Activated CD8-positive, alpha-beta memory T cell treated with anti-CD3 and anti-CD28 coated beads for 4 hours (primary cell): ENCODE data around the gene PDE4B.
A peak's percentile ranks its signal among the peaks of the same experiment; 100 is the strongest.

Experiments
- DNase-seq, 2 donors: peaks; one replicate each; pipeline ENCODE4 v3.0.0-alpha.2; 2020; ENCODE audit warnings: low read depth in 2 of 2

Gene PDE4B

DNA sequence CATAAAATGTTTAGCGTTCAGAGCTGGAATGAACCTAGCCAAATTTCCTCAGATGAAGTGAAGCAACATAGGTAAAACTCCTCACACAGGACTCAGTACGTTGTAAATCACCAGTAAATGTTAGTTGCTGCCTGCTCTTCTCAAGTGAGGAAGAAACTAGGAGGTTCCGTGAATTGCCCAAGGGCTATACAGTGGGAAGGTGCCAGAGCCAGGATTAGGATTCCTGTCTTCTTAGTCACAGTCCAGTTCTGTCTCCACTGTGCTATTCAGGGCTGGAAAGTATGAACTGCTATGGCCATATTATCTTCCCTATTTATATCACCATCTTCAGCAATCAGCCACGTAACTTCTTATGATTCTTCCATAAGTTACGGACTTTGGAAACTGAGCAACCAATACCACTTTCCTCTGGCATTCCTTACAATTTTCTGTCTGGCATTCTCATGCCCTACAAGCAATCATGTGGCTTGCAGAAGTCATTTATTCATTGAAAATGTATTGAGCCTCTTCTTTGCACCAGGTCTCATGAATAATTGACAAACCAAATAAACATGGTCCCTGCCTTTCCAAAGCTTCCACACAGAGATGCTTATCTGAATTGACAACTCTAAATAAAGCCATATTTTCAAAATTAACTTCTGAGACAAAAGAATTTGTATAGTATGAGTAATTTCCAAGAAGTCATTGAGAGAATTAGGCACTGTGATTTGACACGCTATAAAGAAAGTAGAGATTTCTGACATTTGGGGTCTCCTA lies 469.7 kb downstream of the PDE4B start:
- no peak for DNase-seq

DNA sequence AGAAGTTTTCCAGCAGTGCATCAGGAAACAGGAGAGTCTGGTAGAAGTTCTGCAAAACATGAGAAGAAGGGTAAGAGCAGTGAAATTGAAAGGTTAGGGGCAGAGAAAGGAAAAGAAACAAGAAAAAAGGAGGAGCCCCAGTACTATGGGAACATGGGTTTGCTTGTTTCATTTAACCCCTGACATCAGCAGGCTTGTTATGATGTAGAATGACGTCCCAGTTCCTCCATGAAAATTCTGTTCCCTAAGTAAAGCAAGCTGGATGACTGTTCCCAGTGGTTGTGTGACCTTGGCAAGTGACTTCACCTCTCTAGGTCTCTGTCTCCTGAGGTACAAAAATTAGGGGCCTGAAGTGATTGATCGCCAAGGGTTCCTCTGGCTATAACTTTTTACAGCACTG lies 472.6 kb downstream of the PDE4B start:
- DNase-seq: no peak

DNA sequence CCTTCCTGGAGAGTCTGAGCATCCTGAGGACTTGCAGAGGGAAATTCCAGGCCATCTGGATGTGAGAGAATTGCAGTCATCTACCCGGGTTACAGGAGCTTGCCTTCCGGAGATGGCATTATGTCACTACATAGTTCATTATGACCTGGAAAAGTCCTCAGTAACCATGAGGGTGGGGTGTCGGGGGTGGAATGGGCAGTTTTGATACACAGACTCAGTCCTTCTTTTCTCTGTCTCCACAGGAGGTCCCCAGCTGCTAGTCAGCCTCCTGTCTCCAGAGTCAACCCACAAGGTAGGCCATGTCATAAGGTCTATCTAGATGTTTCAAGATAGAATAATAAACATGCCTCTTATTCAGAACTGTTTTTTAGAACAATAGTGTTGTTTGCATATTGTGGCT lies 473.1 kb downstream of the PDE4B start:
- no peak for DNase-seq

DNA sequence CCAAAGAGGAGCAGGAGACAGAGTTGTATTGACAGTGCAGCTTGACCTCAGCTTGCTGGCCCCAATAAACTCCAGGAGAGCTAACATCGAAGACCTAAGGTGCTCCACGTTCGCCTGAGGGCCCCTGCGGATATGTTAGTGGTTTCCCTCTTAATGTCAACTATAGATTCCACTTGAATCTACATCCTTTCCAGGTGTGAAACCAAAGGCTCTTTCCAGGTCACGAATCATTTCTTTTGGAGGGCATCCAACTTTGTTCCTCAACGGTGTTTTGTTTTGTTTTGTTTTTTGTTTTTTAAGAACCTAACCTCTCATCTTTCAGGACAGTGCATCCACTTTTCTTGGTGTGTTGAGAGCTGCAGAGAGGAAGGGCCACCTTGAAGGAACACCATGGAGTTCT lies 473.7 kb downstream of the PDE4B start:
- DNase-seq: no peak

GRCh38 chr1:66266756-66267155 lies 474.1 kb downstream of the PDE4B start:
- no peak for DNase-seq

DNA sequence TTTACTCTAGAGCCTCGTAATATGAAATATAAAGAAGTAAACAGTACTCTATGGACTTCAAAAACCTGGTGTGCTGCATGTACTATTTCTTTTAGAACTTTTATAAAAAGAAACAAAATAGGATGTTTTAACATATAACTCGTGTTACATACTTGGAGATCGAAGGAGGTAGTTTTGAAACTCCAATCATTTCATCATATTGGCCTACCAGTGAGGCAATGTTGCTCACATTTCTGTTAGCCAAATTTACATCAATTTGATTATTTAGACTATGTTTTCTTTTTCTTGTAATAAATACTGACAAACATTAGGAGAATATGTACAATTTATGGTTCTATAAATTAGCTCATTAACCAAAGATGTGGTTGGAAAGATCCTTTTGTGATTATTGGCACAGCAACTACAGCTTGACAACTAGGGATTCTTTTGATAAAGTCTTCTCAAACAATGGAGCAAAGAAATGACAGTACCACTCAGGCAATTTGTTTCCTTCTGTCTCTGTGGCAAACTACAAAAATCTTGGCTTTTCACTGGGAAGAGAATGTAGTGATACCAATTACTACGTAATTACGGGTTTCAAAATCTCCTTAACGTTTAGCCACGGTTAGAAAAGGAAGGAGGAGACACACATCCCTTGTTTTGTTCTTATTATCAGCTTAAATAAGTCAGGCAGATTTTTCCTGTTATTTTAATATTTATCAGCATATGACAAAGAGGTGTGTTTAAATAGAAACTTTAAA lies 474.7 kb downstream of the PDE4B start:
- no peak for DNase-seq

GRCh38 chr1:66269222-66269621 lies 476.5 kb downstream of the PDE4B start:
- DNase-seq: no peak

GRCh38 chr1:66270119-66270812 lies 477.6 kb downstream of the PDE4B start:
- DNase-seq: no peak

DNA sequence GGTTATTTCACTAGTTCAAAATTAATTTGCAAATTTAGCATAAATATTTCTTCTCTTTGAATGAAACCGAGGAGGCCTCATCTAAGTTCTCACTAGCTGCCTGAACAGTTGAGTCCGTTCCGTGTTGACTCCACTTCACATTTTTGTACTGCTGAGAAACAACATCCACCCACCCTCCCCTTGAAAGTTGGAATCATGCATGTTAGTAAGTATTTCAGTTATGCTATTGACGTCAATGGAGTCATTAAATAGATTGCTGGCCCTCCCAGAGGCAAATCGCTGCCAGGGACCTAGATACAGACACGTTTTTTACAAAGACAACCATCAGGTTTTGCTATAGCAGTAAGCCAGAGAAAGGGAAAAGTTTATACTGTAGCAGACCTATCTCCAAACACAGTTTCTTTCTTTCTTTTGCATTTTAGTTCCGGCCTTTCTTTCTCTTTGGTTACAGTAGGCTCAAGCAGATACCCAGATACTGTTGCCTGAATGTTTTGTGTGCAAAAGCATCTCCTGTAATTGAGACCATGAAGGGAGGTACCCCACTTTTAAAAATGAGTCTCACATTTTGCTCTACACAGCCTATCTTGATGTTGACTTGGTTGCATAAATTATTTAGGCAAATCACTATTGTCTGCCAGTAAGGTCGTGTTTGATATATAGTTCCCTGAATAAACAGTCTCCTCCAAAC lies 478.7 kb downstream of the PDE4B start:
- DNase-seq: no peak

DNA sequence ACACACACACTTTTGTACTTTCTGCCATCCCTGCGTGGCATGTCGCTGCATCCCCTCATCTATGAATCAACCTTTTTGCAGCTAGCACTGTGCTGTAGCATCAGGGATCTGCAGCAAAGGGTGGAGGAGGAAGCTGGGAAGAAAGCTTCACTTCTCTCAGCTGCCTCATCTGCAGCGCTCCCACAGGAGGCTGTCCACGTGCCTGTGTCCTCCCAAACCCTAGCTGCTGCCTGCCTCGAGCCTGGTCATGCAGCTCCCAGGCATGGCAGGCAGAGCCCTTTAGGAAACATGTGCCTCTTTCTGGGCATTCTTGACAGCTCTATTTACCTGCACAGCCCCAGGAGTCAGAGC lies 479.2 kb downstream of the PDE4B start:
- DNase-seq: no peak

GRCh38 chr1:66273656-66274055 lies 481.0 kb downstream of the PDE4B start:
- no peak for DNase-seq

DNA sequence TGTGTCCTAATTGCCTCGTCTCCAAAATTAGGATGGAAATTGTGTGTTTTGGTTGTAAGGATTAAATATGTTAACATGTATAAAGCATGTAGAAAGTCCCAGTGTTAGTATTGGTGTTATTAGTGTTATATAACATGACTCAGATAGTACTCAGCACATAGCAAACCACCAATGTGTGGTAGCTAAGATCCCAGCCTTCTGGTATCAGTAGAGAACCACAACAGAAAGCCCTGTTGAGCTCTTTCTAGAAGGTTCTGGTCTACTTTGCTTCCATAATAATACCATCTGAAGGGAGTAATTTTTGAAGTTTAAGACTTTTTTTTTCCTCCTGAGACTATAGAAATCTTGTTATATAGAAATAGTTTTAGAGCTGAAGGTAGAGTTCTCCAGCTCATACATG lies 481.9 kb downstream of the PDE4B start:
- no peak for DNase-seq

- no peak for DNase-seq
These were observed 482.4 kb downstream of the PDE4B start for GRCh38 chr1:66275083-66275482.

- DNase-seq: no peak
These were observed 482.9 kb downstream of the PDE4B start for GRCh38 chr1:66275601-66276023.

GRCh38 chr1:66276218-66276617 lies 483.5 kb downstream of the PDE4B start:
- DNase-seq: no peak

DNA sequence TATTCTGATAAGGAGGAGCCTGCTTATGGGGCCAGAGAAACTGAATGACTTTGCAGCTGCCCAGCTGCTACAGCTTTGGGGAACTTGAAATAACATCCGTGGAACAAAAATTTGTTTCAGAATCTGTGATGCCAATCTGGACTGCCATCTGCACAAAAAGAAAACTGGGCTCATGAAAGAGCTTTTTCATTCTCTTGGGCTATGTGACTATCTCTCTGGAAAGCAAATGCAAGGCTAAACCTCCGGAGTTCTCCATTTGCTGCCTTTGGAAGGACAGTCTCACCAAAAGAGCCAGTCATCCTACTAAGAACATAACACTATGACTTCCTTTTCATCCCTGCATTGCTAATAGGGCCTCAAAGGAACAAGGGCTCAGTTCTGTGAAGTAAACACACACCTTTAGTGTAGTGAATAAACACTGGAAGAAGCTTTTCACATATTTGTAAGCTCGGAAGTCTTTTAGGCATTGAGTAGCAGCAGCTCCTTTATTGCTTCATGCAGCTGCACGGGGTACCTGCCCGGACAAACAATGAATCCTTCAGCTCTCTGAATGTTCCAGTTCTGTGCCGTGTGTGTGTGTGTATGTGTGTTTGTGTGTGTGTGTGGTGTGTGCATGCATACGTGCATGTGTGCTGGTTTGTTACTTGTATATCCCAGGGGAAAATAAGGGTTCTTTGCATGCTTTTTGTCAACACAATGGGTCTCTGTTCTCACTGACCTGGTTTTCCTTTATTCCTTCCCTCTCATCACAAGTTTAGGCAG lies 485.7 kb downstream of the PDE4B start:
- no peak for DNase-seq

DNA sequence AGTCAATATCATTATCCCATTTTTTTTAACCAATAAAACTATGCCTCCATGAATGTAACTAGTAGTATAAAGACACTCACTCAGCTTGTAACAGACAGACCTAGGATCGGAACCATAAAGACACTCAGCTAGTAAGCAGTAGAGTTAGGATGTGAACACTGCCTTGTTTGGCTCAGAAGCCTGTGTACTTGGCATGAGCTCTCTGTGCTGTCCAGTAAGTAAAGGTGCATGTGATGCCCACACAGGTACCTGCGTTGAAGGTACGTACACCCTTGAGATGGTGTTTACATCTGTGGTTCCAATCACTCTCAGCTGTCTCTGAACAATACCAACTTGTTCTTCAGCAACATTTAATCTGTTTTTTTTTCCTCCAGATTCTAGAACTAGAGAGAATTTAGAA lies 489.1 kb downstream of the PDE4B start:
- DNase-seq: no peak

DNA sequence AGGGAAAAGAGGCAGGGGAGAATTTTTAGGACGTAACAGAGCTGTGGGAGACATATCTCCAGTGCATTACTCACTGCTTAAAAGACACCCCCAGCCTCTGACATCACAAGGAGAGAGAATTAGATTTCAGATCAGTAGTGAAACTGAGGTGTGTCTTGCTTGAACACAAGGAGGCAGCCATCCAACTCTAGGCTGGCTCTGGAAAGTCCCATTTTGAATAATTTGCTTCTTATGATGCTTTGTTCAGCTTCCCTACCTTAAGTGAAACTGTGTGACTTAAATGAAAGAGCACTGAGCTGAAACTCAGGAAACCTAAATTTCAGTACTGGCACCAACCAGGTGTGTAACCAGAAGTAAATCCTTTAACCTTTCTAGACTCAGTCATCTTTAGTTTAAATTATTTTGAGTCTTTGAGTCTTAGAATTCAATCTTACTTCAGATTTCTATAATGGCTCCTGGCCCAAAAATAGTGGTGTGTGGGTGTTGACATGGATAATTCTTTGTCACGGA lies 489.7 kb downstream of the PDE4B start:
- DNase-seq: peak; percentile 11 to 56

DNA sequence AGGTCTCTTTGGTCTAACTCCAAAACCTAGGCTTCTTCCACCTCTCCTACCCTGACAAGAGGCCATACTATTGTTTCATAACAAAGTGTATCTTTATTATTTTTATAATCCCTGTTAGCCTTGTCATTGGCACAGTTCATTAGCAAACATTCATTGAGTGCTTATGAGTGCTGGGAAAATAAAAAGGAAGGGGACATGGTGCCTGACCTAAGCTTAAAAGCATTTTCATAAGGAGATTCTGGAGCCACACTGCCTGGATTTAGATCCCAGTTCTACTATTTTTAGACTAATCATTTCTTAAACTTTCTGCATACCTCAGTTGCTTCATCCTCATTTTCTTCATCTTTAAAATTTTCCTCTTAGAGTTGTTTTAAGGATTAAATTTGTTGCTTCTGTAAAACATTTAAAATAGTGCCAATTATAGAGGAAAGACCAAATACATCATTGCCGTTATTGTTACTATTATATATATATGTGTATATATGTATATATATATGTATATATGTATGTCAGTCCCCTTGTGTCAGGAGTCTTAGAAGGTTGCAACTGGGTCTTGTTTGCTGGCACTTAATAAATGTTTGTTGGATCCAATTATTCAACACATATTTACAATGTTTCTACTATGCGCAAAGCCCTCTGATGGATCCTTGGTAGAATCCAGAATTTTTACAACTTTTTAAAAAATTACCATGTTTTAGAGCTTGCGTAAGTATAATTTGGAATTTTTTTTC lies 490.4 kb downstream of the PDE4B start:
- DNase-seq: no peak

DNA sequence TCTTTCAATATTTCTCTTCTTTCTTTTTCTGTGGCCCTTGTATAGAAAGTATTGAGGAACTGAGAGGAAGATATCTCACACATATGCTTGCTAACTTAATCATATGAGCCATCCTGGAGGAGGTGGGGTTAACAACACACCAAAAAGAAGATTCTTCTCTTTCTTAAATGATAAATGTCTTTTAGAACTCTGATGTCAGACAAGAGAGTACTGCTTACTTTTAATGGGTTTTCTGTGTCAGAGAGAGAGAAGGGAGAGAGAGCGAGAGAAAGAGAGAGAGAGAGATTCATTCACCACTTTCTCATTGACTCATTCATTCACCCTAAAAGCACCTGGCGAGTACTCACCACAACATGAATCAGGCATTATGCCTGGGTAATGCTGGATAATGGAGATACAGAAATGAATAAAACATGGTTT lies 490.9 kb downstream of the PDE4B start:
- DNase-seq: no peak

DNA sequence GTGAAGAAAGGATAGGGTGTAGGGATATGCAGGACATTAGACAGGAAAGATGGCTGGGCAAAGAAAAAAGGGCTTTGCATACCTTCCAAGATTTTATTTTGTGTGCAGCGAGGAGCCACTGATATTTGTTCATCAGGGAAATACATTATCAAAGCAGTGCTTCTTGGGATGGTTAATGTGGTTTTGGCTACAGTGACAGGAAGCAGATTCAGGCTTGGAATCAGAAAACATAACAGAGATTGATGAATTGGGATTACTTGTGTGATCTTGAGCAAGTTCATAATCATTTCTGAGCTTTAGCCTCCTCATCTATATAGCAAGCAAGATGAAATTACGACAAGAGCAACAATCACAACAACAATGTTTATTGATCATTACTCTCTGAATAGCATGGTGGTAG lies 492.1 kb downstream of the PDE4B start:
- DNase-seq: no peak
